HG02943 (cell line): ENCODE results near the gene OXNAD1.

Source experiments
- ATAC-seq: cut with Tn5 transposase; IDR thresholded peaks from one replicate; pipeline ENCODE4 v1.9.1; 2021; ENCODE audit warnings: mild to moderate bottlenecking, low read depth, moderate library complexity; ENCODE audit not compliant: unreplicated experiment

OXNAD1 gene

DNA sequence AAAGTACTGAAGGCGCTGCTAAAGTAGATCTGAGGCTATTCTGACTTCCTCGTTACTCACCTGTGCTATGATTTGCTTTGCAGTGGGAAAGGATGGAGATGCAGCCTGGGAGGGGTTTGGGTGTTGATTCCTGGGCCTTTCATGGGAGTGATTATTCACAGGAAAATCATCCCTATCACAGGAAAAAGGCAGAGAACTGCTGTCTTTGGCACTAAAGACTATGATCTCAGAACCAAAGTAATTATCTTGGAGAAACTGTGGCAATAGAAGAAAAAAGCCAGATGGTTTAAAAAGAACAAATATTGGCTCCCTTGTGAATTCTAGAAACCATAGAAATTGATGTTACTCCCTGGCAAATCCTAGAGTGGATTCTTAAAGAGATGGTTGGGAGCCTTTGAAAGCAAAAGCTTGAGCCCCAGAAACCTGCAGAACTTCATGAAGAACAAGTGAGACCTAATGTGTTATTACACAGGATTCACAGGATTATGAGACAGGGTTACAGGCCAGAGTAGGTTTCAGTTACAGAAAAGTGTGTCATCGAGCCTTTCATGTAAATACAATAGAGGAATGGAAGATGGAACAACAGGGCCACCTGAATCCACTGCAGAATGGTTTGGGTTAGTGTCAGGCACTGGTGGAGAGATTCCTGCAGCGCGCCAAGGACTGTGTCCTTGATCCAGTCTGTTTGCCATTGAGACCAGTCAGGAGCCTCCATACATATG is 85.7 kb downstream of the OXNAD1 start:
- no peak for ATAC-seq

DNA sequence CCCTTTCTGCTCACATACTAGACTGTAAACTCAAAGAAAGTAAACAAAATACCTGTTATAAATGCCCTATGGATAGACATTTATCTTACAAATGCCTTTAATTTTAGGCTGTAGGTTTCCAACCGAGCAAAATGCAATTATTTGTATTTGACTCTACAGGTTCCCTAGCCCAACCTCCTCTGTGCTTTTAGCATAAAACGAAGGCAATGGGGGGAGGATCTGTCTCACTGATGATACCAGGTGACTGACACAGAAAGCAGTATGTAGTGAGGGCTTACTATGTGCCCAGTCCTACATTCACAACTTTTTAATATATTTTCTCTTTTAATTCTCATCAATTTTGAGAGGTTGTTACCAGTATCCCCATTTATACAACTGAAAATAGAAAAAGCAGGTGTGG is 87.4 kb downstream of the OXNAD1 start:
- ATAC-seq, result no peak

DNA sequence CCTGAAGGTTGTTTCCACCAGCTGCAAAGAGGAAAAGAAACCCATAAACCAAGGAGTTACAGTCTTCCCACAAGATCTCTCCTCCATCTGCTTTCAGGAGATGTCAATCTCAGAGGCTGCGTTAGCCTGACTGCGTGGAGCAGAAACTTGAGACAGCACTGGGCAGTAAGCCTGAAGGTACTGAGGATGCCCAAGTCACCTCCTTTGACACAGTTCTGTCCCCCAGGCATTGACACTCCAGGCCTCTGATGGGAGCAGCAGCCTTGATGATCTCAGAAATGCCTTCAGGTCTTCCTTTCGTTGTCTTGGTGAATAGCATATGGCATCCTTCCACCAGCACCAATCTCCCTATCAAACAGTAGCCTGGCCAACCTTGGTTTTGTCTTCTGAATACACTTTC is 89.3 kb downstream of the OXNAD1 start:
- ATAC-seq, result no peak
